ENCODE results near the gene MNX1. TPM values are rescaled to one million over a fixed set of nuclear protein-coding genes. Genes with fewer than 3 reads are reported as not detected.
A peak's percentile ranks its signal among the peaks of the same experiment; 100 is the strongest.

The MNX1 gene
- total and polyA plus RNA-seq, 10 of the 15 experiments (the other 5 are each of a cell fraction or from before 2014, with no cell fraction given): 0.22 to 2.7 (median 1.3) TPM; not detected in 1

DNA sequence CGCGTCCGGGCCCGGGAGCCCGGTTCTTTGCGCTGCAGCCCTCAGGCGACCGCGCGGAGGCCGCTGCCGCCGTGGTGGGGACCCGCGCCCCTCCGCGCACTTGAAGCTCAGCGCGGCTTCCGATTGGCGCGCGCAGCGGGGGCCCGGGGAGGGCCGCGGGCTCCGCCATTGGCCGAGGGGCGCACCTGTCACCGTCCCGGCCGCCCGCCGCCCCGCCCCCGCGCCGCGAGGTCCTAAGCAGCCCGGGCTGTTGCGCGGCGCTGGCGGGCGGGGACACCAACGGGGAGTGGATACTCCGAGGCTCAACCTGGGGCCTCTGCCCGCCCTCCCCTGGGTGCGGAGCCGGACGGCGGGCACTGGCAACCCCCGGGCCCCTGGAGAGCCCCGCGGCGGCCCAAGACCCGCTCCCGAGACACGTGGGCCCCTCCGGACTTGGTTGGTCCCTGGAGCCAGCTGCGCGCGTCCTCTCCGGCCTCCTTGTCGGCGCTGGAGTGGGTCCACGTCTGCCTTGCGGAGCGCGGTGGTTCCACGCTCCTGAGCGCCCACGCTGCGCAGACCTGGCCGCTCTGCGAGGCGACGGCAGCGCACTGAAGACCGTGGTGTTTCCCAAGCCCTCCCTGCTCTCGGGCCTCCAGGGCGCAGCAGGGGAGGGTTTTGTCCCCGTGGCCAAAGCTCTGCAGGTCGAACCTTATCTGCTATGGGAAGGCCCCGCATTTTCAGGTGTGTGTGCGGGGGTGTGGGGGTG is at the start of gene MNX1 (continued):
- 0 out of 2 replicates have a peak, but pooled peaks have one; percentile 31 for TF ChIP-seq ZNF217 (IDR thresholded peaks at IDR 0.05)
- TF ChIP-seq EZH2 (IDR thresholded peaks at IDR 0.05; ENCODE audit: borderline replicate concordance, control insufficient read depth, low read depth, low read length): no peak
- peak; percentile 64 for TF ChIP-seq SMARCA5 (IDR thresholded peaks at IDR 0.05)
- TF ChIP-seq POLR2A (IDR thresholded peaks at IDR 0.05; ENCODE audit: low read depth, low read length): peak; percentile 55
- TF ChIP-seq, protein P1, sequence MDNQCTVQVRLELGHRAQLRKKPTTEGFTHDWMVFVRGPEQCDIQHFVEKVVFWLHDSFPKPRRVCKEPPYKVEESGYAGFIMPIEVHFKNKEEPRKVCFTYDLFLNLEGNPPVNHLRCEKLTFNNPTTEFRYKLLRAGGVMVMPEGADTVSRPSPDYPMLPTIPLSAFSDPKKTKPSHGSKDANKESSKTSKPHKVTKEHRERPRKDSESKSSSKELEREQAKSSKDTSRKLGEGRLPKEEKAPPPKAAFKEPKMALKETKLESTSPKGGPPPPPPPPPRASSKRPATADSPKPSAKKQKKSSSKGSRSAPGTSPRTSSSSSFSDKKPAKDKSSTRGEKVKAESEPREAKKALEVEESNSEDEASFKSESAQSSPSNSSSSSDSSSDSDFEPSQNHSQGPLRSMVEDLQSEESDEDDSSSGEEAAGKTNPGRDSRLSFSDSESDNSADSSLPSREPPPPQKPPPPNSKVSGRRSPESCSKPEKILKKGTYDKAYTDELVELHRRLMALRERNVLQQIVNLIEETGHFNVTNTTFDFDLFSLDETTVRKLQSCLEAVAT (IDR thresholded peaks at IDR 0.05): no peak
- TF ChIP-seq, protein P2, sequence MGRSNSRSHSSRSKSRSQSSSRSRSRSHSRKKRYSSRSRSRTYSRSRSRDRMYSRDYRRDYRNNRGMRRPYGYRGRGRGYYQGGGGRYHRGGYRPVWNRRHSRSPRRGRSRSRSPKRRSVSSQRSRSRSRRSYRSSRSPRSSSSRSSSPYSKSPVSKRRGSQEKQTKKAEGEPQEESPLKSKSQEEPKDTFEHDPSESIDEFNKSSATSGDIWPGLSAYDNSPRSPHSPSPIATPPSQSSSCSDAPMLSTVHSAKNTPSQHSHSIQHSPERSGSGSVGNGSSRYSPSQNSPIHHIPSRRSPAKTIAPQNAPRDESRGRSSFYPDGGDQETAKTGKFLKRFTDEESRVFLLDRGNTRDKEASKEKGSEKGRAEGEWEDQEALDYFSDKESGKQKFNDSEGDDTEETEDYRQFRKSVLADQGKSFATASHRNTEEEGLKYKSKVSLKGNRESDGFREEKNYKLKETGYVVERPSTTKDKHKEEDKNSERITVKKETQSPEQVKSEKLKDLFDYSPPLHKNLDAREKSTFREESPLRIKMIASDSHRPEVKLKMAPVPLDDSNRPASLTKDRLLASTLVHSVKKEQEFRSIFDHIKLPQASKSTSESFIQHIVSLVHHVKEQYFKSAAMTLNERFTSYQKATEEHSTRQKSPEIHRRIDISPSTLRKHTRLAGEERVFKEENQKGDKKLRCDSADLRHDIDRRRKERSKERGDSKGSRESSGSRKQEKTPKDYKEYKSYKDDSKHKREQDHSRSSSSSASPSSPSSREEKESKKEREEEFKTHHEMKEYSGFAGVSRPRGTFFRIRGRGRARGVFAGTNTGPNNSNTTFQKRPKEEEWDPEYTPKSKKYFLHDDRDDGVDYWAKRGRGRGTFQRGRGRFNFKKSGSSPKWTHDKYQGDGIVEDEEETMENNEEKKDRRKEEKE (IDR thresholded peaks at IDR 0.05): no peak
- no peak for TF ChIP-seq CBFB (IDR thresholded peaks at IDR 0.05; ENCODE audit: low read depth)
- TF ChIP-seq SUZ12 (IDR thresholded peaks at IDR 0.05; ENCODE audit: unreplicated experiment): no peak
- 0 out of 2 replicates have a peak, but pooled peaks have one; percentile 26 for TF ChIP-seq ZNF24 (IDR thresholded peaks at IDR 0.05)
- no peak for TF ChIP-seq ATF7 (IDR thresholded peaks at IDR 0.05; ENCODE audit: low read depth)
- peak; percentile 34 for TF ChIP-seq KLF5 (IDR thresholded peaks at IDR 0.05; ENCODE audit: partially characterized antibody)
- 0 out of 2 replicates have a peak, but pooled peaks have one; percentile 40 for TF ChIP-seq CREB1 (IDR thresholded peaks at IDR 0.05; ENCODE audit: low read depth)
- no peak for TF ChIP-seq EP300 (IDR thresholded peaks at IDR 0.05; ENCODE audit: borderline replicate concordance in 1 of 2, control insufficient read depth in 1 of 2, low read depth in 2 of 2, low read length in 2 of 2)
- TF ChIP-seq HCFC1 (IDR thresholded peaks at IDR 0.05; ENCODE audit: low read length): peak; percentile 40; the same call in 1 of the 2 replicates
- TF ChIP-seq, protein P3, sequence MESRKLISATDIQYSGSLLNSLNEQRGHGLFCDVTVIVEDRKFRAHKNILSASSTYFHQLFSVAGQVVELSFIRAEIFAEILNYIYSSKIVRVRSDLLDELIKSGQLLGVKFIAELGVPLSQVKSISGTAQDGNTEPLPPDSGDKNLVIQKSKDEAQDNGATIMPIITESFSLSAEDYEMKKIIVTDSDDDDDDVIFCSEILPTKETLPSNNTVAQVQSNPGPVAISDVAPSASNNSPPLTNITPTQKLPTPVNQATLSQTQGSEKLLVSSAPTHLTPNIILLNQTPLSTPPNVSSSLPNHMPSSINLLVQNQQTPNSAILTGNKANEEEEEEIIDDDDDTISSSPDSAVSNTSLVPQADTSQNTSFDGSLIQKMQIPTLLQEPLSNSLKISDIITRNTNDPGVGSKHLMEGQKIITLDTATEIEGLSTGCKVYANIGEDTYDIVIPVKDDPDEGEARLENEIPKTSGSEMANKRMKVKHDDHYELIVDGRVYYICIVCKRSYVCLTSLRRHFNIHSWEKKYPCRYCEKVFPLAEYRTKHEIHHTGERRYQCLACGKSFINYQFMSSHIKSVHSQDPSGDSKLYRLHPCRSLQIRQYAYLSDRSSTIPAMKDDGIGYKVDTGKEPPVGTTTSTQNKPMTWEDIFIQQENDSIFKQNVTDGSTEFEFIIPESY (IDR thresholded peaks at IDR 0.05): no peak
- no peak for TF ChIP-seq CHD1 (IDR thresholded peaks at IDR 0.05; ENCODE audit: low read depth, low read length)
- TF ChIP-seq LARP7 (IDR thresholded peaks at IDR 0.05): no peak; the same call in 1 of the 2 replicates
- 0 out of 2 replicates have a peak, but pooled peaks have one; percentile 14 for TF ChIP-seq TCF3 (IDR thresholded peaks at IDR 0.05; ENCODE audit: borderline replicate concordance, insufficient read depth, low read depth, low read length)
- TF ChIP-seq ZNF274 (IDR thresholded peaks at IDR 0.05; ENCODE audit: insufficient read depth, insufficient read length): no peak
- 0 out of 4 replicates have a peak, but pooled peaks of 1 of the 2 experiments have one; percentile 3 for TF ChIP-seq CEBPB (IDR thresholded peaks at IDR 0.05; ENCODE audit: borderline replicate concordance in 1 of 2, low read depth in 2 of 2, low read length in 2 of 2)
- 0 out of 2 replicates have a peak, but pooled peaks have one; percentile 14 for TF ChIP-seq MXI1 (IDR thresholded peaks at IDR 0.05; ENCODE audit: low read depth, low read length)
- peak; percentile 77 for TF ChIP-seq IKZF1 (conservative IDR thresholded peaks at IDR 0.05)
- peak; percentile 91 for TF ChIP-seq SP1 (IDR thresholded peaks at IDR 0.05; ENCODE audit: low read depth, low read length)
- peak; percentile 86; the same call in 1 of the 2 replicates for TF ChIP-seq NFYB (IDR thresholded peaks at IDR 0.05; ENCODE audit: insufficient read depth, low read depth, low read length)
- peak; percentile 64; the same call in 1 of the 2 replicates for TF ChIP-seq BACH1 (IDR thresholded peaks at IDR 0.05; ENCODE audit: borderline replicate concordance)
- TF ChIP-seq NR2F1 (conservative IDR thresholded peaks at IDR 0.05): no peak; the same call in 1 of the 2 replicates
